Measurements from ENCODE around the gene KRT77. TPM values are rescaled to one million over a fixed set of nuclear protein-coding genes. Genes with fewer than 3 reads are reported as not detected.

The KRT77 gene
- total RNA-seq, 3 donors from 2014 or later, result 0.48 TPM; not detected in 2

GRCh38 chr12:52675301-52675701 lies 28.0 kb downstream of the KRT77 start:
- Histone ChIP-seq H3K36me3 (no peaks in the 10 kb centered on the region), H3K4me1 (no peaks in the 10 kb centered on the region), H3K27ac (no peak overlapping the region), H3K27me3 (no peaks in the 10 kb centered on the region), H3K9me3 (no peaks in the 10 kb centered on the region), H3K4me3 (no peak overlapping the region)
- no peak for TF ChIP-seq POLR2A (IDR thresholded peaks at IDR 0.05)
- no peak for TF ChIP-seq CTCF (IDR thresholded peaks at IDR 0.05)
- no peak for TF ChIP-seq POLR2AphosphoS5 (IDR thresholded peaks at IDR 0.05)
- DNase-seq (ENCODE audit: low spot score in 2 of 2), result no peak
- intact Hi-C loops (cut with DNase I; ENCODE audit: low total_unique reads), result no loop called here

GRCh38 chr12:52674433-52674775 lies 28.9 kb downstream of the KRT77 start:
- no peaks in the 10 kb centered on the region for H3K36me3 ChIP-seq
- no peaks in the 10 kb centered on the region for H3K27me3 ChIP-seq
- intact Hi-C loops (cut with DNase I; ENCODE audit: low total_unique reads), result no loop called here
- no peaks in the 10 kb centered on the region for H3K4me1 ChIP-seq
- TF ChIP-seq CTCF (IDR thresholded peaks at IDR 0.05) (no peak), POLR2A (IDR thresholded peaks at IDR 0.05) (no peak), POLR2AphosphoS5 (IDR thresholded peaks at IDR 0.05) (no peak)
- no peak overlapping the region for H3K27ac ChIP-seq
- DNase-seq (ENCODE audit: low spot score in 2 of 2), result peak in 1 of 2 donors; percentile 5
- H3K9me3 ChIP-seq, result no peaks in the 10 kb centered on the region
- no peak overlapping the region for H3K4me3 ChIP-seq

- Histone ChIP-seq H3K27ac (peak overlapping the region in 1 of 2 donors; percentile 14), H3K27me3 (no peaks in the 10 kb centered on the region), H3K9me3 (no peaks in the 10 kb centered on the region), H3K4me3 (no peak overlapping the region), H3K4me1 (no peaks in the 10 kb centered on the region), H3K36me3 (no peaks in the 10 kb centered on the region)
- intact Hi-C loops (cut with DNase I; ENCODE audit: low total_unique reads), result no loop called here
- DNase-seq (ENCODE audit: low spot score in 2 of 2), result no peak
- TF ChIP-seq POLR2A (IDR thresholded peaks at IDR 0.05) (no peak), POLR2AphosphoS5 (IDR thresholded peaks at IDR 0.05) (no peak), CTCF (IDR thresholded peaks at IDR 0.05) (no peak)
These were observed 29.5 kb downstream of the KRT77 start for GRCh38 chr12:52673713-52674432.

GRCh38 chr12:52673217-52673616 lies 30.1 kb downstream of the KRT77 start:
- no peak for TF ChIP-seq POLR2A (IDR thresholded peaks at IDR 0.05)
- TF ChIP-seq POLR2AphosphoS5 (IDR thresholded peaks at IDR 0.05), result no peak
- TF ChIP-seq CTCF (IDR thresholded peaks at IDR 0.05), result no peak
- Histone ChIP-seq H3K4me1 (no peaks in the 10 kb centered on the region), H3K36me3 (no peaks in the 10 kb centered on the region), H3K27me3 (no peaks in the 10 kb centered on the region), H3K9me3 (no peaks in the 10 kb centered on the region), H3K4me3 (no peak overlapping the region), H3K27ac (peak overlapping the region in 1 of 2 donors; percentile 14)
- peak in 1 of 2 donors; percentile 39 for DNase-seq (ENCODE audit: low spot score in 2 of 2)
- intact Hi-C loops (cut with DNase I; ENCODE audit: low total_unique reads), result no loop called here

GRCh38 chr12:52672321-52672933 lies 30.9 kb downstream of the KRT77 start:
- DNase-seq (ENCODE audit: low spot score in 2 of 2), result no peak
- Histone ChIP-seq H3K27me3 (no peaks in the 10 kb centered on the region), H3K4me3 (no peak overlapping the region), H3K4me1 (no peaks in the 10 kb centered on the region), H3K27ac (no peak overlapping the region), H3K9me3 (no peaks in the 10 kb centered on the region), H3K36me3 (no peaks in the 10 kb centered on the region)
- no peak for TF ChIP-seq POLR2A (IDR thresholded peaks at IDR 0.05)
- TF ChIP-seq CTCF (IDR thresholded peaks at IDR 0.05), result no peak
- TF ChIP-seq POLR2AphosphoS5 (IDR thresholded peaks at IDR 0.05), result no peak
- intact Hi-C loops (cut with DNase I; ENCODE audit: low total_unique reads), result no loop called here

Data from breast epithelium (tissue), 4 donors.